Transverse colon (tissue), 4 donors: Measurements from ENCODE around the gene SPNS3.
A peak's percentile ranks its signal among the peaks of the same experiment; 100 is the strongest.

ENCODE experiments used
- EP300 ChIP-seq: sonication (generic); formaldehyde crosslinking; IDR thresholded peaks from one replicate; pipeline ENCODE4 v1.6.1; 2017; ENCODE audit warnings: antibody characterized with exemption, low read depth
- POLR2A ChIP-seq: fragments of 450-650 bp; IDR thresholded peaks from one replicate; pipeline ENCODE4 v1.6.1; 2016; ENCODE audit warnings: antibody characterized with exemption, mild to moderate bottlenecking, moderate library complexity
- POLR2AphosphoS5 ChIP-seq, 3 donors: sonication (generic); formaldehyde crosslinking; IDR thresholded peaks; one replicate each; pipeline ENCODE4 v1.6.1; 2016; ENCODE audit warnings: antibody characterized with exemption in 3 of 3
- TF ChIP-seq, protein P1 (sequence below), 5 experiments: fragments of 200-600 bp in 3 of 5; fragments of 450-650 bp in 2 of 5; sonication (generic) in 3 of 5; IDR thresholded peaks; 1 replicate in 2 of 5; 2 replicates in 3 of 5; pipeline ENCODE4 v1.5.1; 2016 to 2017; ENCODE audit warnings: antibody characterized with exemption in 5 of 5, inconsistent platforms in 3 of 5, mild to moderate bottlenecking in 2 of 5, moderate library complexity in 1 of 5

- TF ChIP-seq, protein P1, sequence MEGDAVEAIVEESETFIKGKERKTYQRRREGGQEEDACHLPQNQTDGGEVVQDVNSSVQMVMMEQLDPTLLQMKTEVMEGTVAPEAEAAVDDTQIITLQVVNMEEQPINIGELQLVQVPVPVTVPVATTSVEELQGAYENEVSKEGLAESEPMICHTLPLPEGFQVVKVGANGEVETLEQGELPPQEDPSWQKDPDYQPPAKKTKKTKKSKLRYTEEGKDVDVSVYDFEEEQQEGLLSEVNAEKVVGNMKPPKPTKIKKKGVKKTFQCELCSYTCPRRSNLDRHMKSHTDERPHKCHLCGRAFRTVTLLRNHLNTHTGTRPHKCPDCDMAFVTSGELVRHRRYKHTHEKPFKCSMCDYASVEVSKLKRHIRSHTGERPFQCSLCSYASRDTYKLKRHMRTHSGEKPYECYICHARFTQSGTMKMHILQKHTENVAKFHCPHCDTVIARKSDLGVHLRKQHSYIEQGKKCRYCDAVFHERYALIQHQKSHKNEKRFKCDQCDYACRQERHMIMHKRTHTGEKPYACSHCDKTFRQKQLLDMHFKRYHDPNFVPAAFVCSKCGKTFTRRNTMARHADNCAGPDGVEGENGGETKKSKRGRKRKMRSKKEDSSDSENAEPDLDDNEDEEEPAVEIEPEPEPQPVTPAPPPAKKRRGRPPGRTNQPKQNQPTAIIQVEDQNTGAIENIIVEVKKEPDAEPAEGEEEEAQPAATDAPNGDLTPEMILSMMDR (IDR thresholded peaks at IDR 0.05): no peak
- TF ChIP-seq POLR2AphosphoS5 (IDR thresholded peaks at IDR 0.05) (peak in 2 of 3 donors; percentile 39 to 79), POLR2A (peak; percentile 15), EP300 (no peak)
Measured at GRCh38 chr17:4483012-4483840, 49.5 kb downstream of the SPNS3 start.
